Endodermal cell (in vitro differentiated cells): Measurements from ENCODE around the gene ANGPTL2. TPM values are rescaled to one million over a fixed set of nuclear protein-coding genes. Genes with fewer than 3 reads are reported as not detected.

Experiments used
- DNase-seq: peaks from one replicate; pipeline ENCODE4 v3.0.0-alpha.2; 2017
- H3K27ac ChIP-seq: 2 replicates; pipeline ENCODE4 v1.5.1; 2013; ENCODE audit warnings: mild to moderate bottlenecking, low read depth, low read length, moderate library complexity
- H3K27me3 ChIP-seq: 2 replicates; pipeline ENCODE4 v1.6.1; 2013; ENCODE audit warnings: mild to moderate bottlenecking, low read length, moderate library complexity; ENCODE audit not compliant: insufficient read depth, control insufficient read depth, poor library complexity, severe bottlenecking
- H3K36me3 ChIP-seq: 2 replicates; pipeline ENCODE4 v1.7.0; 2013; ENCODE audit warnings: mild to moderate bottlenecking, low read length, moderate library complexity; ENCODE audit not compliant: control insufficient read depth, insufficient read depth
- H3K4me1 ChIP-seq: one replicate; pipeline ENCODE4 v1.7.0; 2013; ENCODE audit warnings: low read length; ENCODE audit not compliant: control insufficient read depth, insufficient read depth
- H3K4me3 ChIP-seq: 2 replicates; pipeline ENCODE4 v1.5.1; 2013; ENCODE audit warnings: mild to moderate bottlenecking, low read length, moderate library complexity
- H3K9ac ChIP-seq: 2 replicates; pipeline ENCODE4 v1.6.1; 2013; ENCODE audit warnings: mild to moderate bottlenecking, low read length, moderate library complexity; ENCODE audit not compliant: poor library complexity, severe bottlenecking; ENCODE audit errors: extremely low read depth
- H3K9me3 ChIP-seq: 2 replicates; pipeline ENCODE4 v1.6.1; 2013; ENCODE audit warnings: mild to moderate bottlenecking, low read length, moderate library complexity; ENCODE audit not compliant: control insufficient read depth
- H3K27ac Mint-ChIP-seq: 2 replicates; pipeline ENCODE4 v1.8.0; 2020; ENCODE audit warnings: mixed read lengths
- H3K27me3 Mint-ChIP-seq: 2 replicates; pipeline ENCODE4 v1.8.0; 2021; ENCODE audit warnings: mild to moderate bottlenecking, mixed read lengths; ENCODE audit not compliant: insufficient read depth
- H3K36me3 Mint-ChIP-seq: 2 replicates; pipeline ENCODE4 v1.8.0; 2020; ENCODE audit warnings: low read depth, mixed read lengths
- H3K4me1 Mint-ChIP-seq: 2 replicates; pipeline ENCODE4 v1.8.0; 2020; ENCODE audit warnings: mixed read lengths
- H3K4me3 Mint-ChIP-seq: 2 replicates; pipeline ENCODE4 v1.8.0; 2020; ENCODE audit warnings: mild to moderate bottlenecking, moderate library complexity, mixed read lengths
- H3K9me3 Mint-ChIP-seq: 2 replicates; pipeline ENCODE4 v1.8.0; 2020; ENCODE audit warnings: mild to moderate bottlenecking, mixed read lengths
- WGBS, 2 experiments: methylation state at CpG; one replicate each; pipeline versions ENCODE4 v1.1.5 to v1.1.7; 2013; ENCODE audit warnings: missing lambda C conversion rate in 2 of 2, mixed read lengths in 1 of 2; ENCODE audit not compliant: insufficient coverage in 1 of 2, insufficient read length in 1 of 2; 5-methylcytosine and 5-hydroxymethylcytosine counted together
- total RNA-seq, 2 donors: library from RNA; stranded (reverse); fragmentation: NEBNext Ultra II Directional in 1 of 2; extraction: Animal tissue kit (Norgen Biotek cat#: 25700) in 1 of 2; gene quantifications; 2 replicates in 1 of 2; 3 replicates in 1 of 2; pipeline ENCODE4 v1.2.1, GENCODE V29; 2021
- TF ChIP-seq, protein P1 (sequence below): fragments of 200-600 bp; sonication (generic); conservative IDR thresholded peaks from 2 replicates; pipeline ENCODE4 v1.5.0; 2021; ENCODE audit warnings: antibody characterized with exemption, mild to moderate bottlenecking

The ANGPTL2 gene
- total RNA-seq, 2 donors from 2014 or later = 14.8 to 17.1 TPM

- no peak overlapping the region for H3K27ac Mint-ChIP-seq
- TF ChIP-seq, protein P1, sequence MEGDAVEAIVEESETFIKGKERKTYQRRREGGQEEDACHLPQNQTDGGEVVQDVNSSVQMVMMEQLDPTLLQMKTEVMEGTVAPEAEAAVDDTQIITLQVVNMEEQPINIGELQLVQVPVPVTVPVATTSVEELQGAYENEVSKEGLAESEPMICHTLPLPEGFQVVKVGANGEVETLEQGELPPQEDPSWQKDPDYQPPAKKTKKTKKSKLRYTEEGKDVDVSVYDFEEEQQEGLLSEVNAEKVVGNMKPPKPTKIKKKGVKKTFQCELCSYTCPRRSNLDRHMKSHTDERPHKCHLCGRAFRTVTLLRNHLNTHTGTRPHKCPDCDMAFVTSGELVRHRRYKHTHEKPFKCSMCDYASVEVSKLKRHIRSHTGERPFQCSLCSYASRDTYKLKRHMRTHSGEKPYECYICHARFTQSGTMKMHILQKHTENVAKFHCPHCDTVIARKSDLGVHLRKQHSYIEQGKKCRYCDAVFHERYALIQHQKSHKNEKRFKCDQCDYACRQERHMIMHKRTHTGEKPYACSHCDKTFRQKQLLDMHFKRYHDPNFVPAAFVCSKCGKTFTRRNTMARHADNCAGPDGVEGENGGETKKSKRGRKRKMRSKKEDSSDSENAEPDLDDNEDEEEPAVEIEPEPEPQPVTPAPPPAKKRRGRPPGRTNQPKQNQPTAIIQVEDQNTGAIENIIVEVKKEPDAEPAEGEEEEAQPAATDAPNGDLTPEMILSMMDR = no peak
- no peaks in the 10 kb centered on the region for H3K9me3 ChIP-seq
- no peaks in the 10 kb centered on the region for H3K36me3 Mint-ChIP-seq
- H3K27me3 ChIP-seq = no peaks in the 10 kb centered on the region
- WGBS, 2 experiments = 40 to 65% methylated on average over 1 to 4 of the region's 4 CpGs
- peaks cover 22% of the 10 kb centered on the region for H3K4me1 Mint-ChIP-seq
- DNase-seq = peak; percentile 33
- no peak overlapping the region for H3K4me3 ChIP-seq
- no peaks in the 10 kb centered on the region for H3K9me3 Mint-ChIP-seq
- no peaks in the 10 kb centered on the region for H3K27me3 Mint-ChIP-seq
- H3K36me3 ChIP-seq = no peaks in the 10 kb centered on the region
- no peak overlapping the region for H3K9ac ChIP-seq
- no peaks in the 10 kb centered on the region for H3K4me1 ChIP-seq
- H3K4me3 Mint-ChIP-seq = no peak overlapping the region
- H3K27ac ChIP-seq = no peak overlapping the region
Measured at GRCh38 chr9:127165116-127165515, 42.7 kb upstream of the ANGPTL2 start.

DNA sequence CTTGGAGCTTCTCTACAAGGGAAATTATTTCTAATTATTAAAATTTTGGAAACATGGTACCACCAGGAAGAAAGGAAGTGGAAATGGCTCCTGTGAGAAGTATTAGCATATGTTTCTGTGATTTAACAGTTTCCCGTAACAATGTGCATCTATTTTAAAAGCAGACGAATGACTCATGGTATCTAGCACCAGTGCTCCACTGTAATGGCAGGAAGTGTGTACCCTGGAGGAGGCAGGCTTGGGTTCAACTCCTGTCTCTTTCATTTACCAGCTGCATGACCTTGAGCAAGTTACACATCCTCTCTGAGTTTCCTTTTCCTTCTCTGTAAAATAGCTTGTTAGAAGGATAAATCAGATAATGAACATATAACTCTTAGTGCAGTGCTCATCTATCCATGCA, 41.0 kb upstream of the ANGPTL2 start:
- no peaks in the 10 kb centered on the region for H3K9me3 ChIP-seq
- no peaks in the 10 kb centered on the region for H3K27me3 ChIP-seq
- Mint-ChIP-seq H3K36me3 (no peaks in the 10 kb centered on the region), H3K27ac (no peak overlapping the region), H3K4me3 (no peak overlapping the region), H3K4me1 (peaks cover 34% of the 10 kb centered on the region), H3K27me3 (no peaks in the 10 kb centered on the region), H3K9me3 (no peaks in the 10 kb centered on the region)
- H3K36me3 ChIP-seq = no peaks in the 10 kb centered on the region
- DNase-seq = peak; percentile 37
- 86 to 92% methylated on average over 2 of the region's 2 CpGs for WGBS, 2 experiments
- peaks cover 6% of the 10 kb centered on the region for H3K4me1 ChIP-seq
- H3K27ac ChIP-seq = no peak overlapping the region
- no peak overlapping the region for H3K4me3 ChIP-seq
- no peak overlapping the region for H3K9ac ChIP-seq
- TF ChIP-seq, protein P1 = no peak

- TF ChIP-seq, protein P1 = no peak
- H3K36me3 ChIP-seq = no peaks in the 10 kb centered on the region
- H3K27me3 Mint-ChIP-seq = no peaks in the 10 kb centered on the region
- H3K4me1 Mint-ChIP-seq = peaks cover 34% of the 10 kb centered on the region
- no peak overlapping the region for H3K27ac ChIP-seq
- no peaks in the 10 kb centered on the region for H3K9me3 ChIP-seq
- H3K4me1 ChIP-seq = peaks cover 6% of the 10 kb centered on the region
- H3K9ac ChIP-seq = no peak overlapping the region
- H3K4me3 Mint-ChIP-seq = no peak overlapping the region
- no peaks in the 10 kb centered on the region for H3K9me3 Mint-ChIP-seq
- H3K27me3 ChIP-seq = no peaks in the 10 kb centered on the region
- H3K36me3 Mint-ChIP-seq = no peaks in the 10 kb centered on the region
- H3K4me3 ChIP-seq = no peak overlapping the region
- 92 to 100% methylated on average over 2 to 4 of the region's 4 CpGs for WGBS, 2 experiments
- no peak overlapping the region for H3K27ac Mint-ChIP-seq
- peak; percentile 43 for DNase-seq
Measured at GRCh38 chr9:127162864-127163365, 40.5 kb upstream of the ANGPTL2 start.
